GM23338 (cell line): ENCODE measurements around the gene TTC31. TPM values are rescaled to one million over a fixed set of nuclear protein-coding genes. Genes with fewer than 3 reads are reported as not detected.

Experiments used
- ATAC-seq: fragments of 200-7000 bp; cut with Tn5 transposase; 3 replicates; pipeline ENCODE4 v1.9.1; 2020
- DNase-seq: peaks from one replicate; pipeline ENCODE4 v3.0.0-alpha.2; 2015; ENCODE audit warnings: low spot score
- H2AFZ ChIP-seq: fragments of 200-600 bp; sonication (generic); 2 replicates; pipeline ENCODE4 v1.8.0; 2016; ENCODE audit warnings: antibody characterized with exemption, mild to moderate bottlenecking, moderate library complexity
- H3F3A ChIP-seq: fragments of 200-600 bp; sonication (generic); replicated peaks from 2 replicates; pipeline ENCODE4 v1.8.0; 2017; ENCODE audit warnings: antibody characterized with exemption, mixed run types, low read depth
- H3K27ac ChIP-seq: fragments of 200-600 bp; sonication (generic); 2 replicates; pipeline ENCODE4 v1.6.1; 2016; ENCODE audit warnings: low read depth
- H3K27me3 ChIP-seq: fragments of 200-600 bp; sonication (generic); 2 replicates; pipeline ENCODE4 v1.8.0; 2016; ENCODE audit warnings: mild to moderate bottlenecking, mixed run types, moderate library complexity; ENCODE audit not compliant: insufficient read depth
- H3K36me3 ChIP-seq: fragments of 200-600 bp; sonication (generic); 2 replicates; pipeline ENCODE4 v1.8.0; 2016; ENCODE audit warnings: mild to moderate bottlenecking; ENCODE audit not compliant: insufficient read depth
- H3K4me1 ChIP-seq: fragments of 200-600 bp; sonication (generic); 2 replicates; pipeline ENCODE4 v1.8.0; 2016; ENCODE audit warnings: mild to moderate bottlenecking, moderate library complexity; ENCODE audit not compliant: insufficient read depth
- H3K4me2 ChIP-seq: fragments of 200-600 bp; sonication (generic); 2 replicates; pipeline ENCODE4 v1.7.1; 2017; ENCODE audit warnings: mixed run types
- H3K4me3 ChIP-seq: fragments of 200-600 bp; sonication (generic); 2 replicates; pipeline ENCODE4 v1.6.1; 2016; ENCODE audit warnings: mixed run types
- H3K79me2 ChIP-seq: fragments of 200-600 bp; sonication (generic); replicated peaks from 2 replicates; pipeline ENCODE4 v1.8.0; 2017; ENCODE audit warnings: mild to moderate bottlenecking; ENCODE audit not compliant: insufficient read depth
- H3K9me2 ChIP-seq: fragments of 200-600 bp; sonication (generic); 2 replicates; pipeline ENCODE4 v1.8.0; 2017; ENCODE audit not compliant: insufficient read depth
- H4K20me1 ChIP-seq: fragments of 200-600 bp; sonication (generic); replicated peaks from 2 replicates; pipeline ENCODE4 v1.8.0; 2017; ENCODE audit warnings: mild to moderate bottlenecking; ENCODE audit not compliant: insufficient read depth
- H3K27ac Mint-ChIP-seq: 2 replicates; pipeline ENCODE4 v1.8.0; 2020; ENCODE audit warnings: inconsistent platforms, mild to moderate bottlenecking, moderate library complexity, mixed read lengths
- H3K27me3 Mint-ChIP-seq: 3 replicates; pipeline ENCODE4 v1.8.0; 2022; ENCODE audit warnings: low read depth, mild to moderate bottlenecking, moderate library complexity, mixed read lengths, inconsistent platforms; ENCODE audit not compliant: insufficient read depth, poor library complexity
- H3K36me3 Mint-ChIP-seq: 3 replicates; pipeline ENCODE4 v1.8.0; 2021; ENCODE audit warnings: low read depth, mild to moderate bottlenecking, inconsistent platforms, moderate library complexity, mixed read lengths
- H3K4me1 Mint-ChIP-seq: 3 replicates; pipeline ENCODE4 v1.8.0; 2020; ENCODE audit warnings: mild to moderate bottlenecking, inconsistent platforms, mixed read lengths
- H3K4me3 Mint-ChIP-seq: 3 replicates; pipeline ENCODE4 v1.8.0; 2021; ENCODE audit warnings: moderate library complexity, mild to moderate bottlenecking, inconsistent platforms, mixed read lengths
- H3K9me3 Mint-ChIP-seq: 3 replicates; pipeline ENCODE4 v1.8.0; 2020; ENCODE audit warnings: moderate library complexity, mild to moderate bottlenecking, inconsistent platforms, mixed read lengths
- CREB1 ChIP-seq: fragments of 250-450 bp; sonication (Bioruptor Pico); IDR thresholded peaks from 2 replicates; pipeline ENCODE4 v1.5.0; 2020; ENCODE audit warnings: low read depth, mild to moderate bottlenecking, moderate library complexity
- CTCF ChIP-seq, 2 experiments: fragments of 200-600 bp in 1 of 2; sonication (generic) in 1 of 2; conservative IDR thresholded peaks; 2 replicates each; pipeline versions ENCODE4 v1.5.1 to v1.6.1; 2016 to 2017; ENCODE audit warnings: antibody characterized with exemption in 2 of 2, low read depth in 2 of 2, mild to moderate bottlenecking in 2 of 2, moderate library complexity in 1 of 2
- ETS1 ChIP-seq: IDR thresholded peaks from 2 replicates; pipeline ENCODE4 v1.6.1; 2016; ENCODE audit warnings: antibody characterized with exemption
- EZH2 ChIP-seq: fragments of 200-600 bp; sonication (generic); IDR thresholded peaks from one replicate; pipeline ENCODE4 v1.8.0; 2017; ENCODE audit warnings: antibody characterized with exemption, mild to moderate bottlenecking, low read depth; ENCODE audit not compliant: unreplicated experiment
- EZH2phosphoT487 ChIP-seq: fragments of 200-600 bp; sonication (generic); IDR thresholded peaks from one replicate; pipeline ENCODE4 v1.8.1; 2018; ENCODE audit warnings: antibody characterized with exemption; ENCODE audit not compliant: unreplicated experiment
- JUNB ChIP-seq: IDR thresholded peaks from one replicate; pipeline ENCODE4 v1.6.1; 2016; ENCODE audit warnings: antibody characterized with exemption; ENCODE audit not compliant: unreplicated experiment
- NANOG ChIP-seq: IDR thresholded peaks from 2 replicates; pipeline ENCODE4 v1.6.1; 2016; ENCODE audit warnings: antibody characterized with exemption, borderline replicate concordance
- POLR2AphosphoS5 ChIP-seq: IDR thresholded peaks from 2 replicates; pipeline ENCODE4 v1.6.1; 2016; ENCODE audit warnings: antibody characterized with exemption, low read depth
- REST ChIP-seq: IDR thresholded peaks from one replicate; pipeline ENCODE4 v1.6.1; 2018; ENCODE audit warnings: antibody characterized with exemption; ENCODE audit not compliant: unreplicated experiment
- STAT1 ChIP-seq: IDR thresholded peaks from one replicate; pipeline ENCODE4 v1.6.1; 2016; ENCODE audit warnings: antibody characterized with exemption; ENCODE audit not compliant: unreplicated experiment
- ZNF114 ChIP-seq: fragments of 250-450 bp; sonication (Bioruptor Pico); IDR thresholded peaks from 2 replicates; pipeline ENCODE4 v1.5.0; 2020; ENCODE audit warnings: mild to moderate bottlenecking, moderate library complexity
- ZNF331 ChIP-seq: fragments of 250-450 bp; sonication (Bioruptor Pico); IDR thresholded peaks from 2 replicates; pipeline ENCODE4 v1.5.0; 2020; ENCODE audit warnings: low read depth, mild to moderate bottlenecking, moderate library complexity
- ZNF462 ChIP-seq: fragments of 250-450 bp; sonication (Bioruptor Pico); IDR thresholded peaks from 2 replicates; pipeline ENCODE4 v1.5.0; 2020; ENCODE audit warnings: mild to moderate bottlenecking, moderate library complexity
- polyA plus RNA-seq: library from polyadenylated mRNA; unstranded; fragments of >200 nt; fragmentation: Nextera tagmentation; extraction: Ambion mirVana; gene quantifications from 2 replicates; pipeline ENCODE4 v1.2.1, GENCODE V29; 2016
- total RNA-seq: library from RNA; depleted of rRNA; stranded (reverse); fragments of >200 nt; shearing (Covaris generic); gene quantifications from 2 replicates; pipeline ENCODE4 v1.2.3, GENCODE V29; 2014

The TTC31 gene
- total and polyA plus RNA-seq, 2 experiments from 2014 or later = 15.8 to 29.2 TPM

- no peak overlapping the region for H2AFZ ChIP-seq
- TF ChIP-seq ETS1 (no peak), CTCF (conservative IDR thresholded peaks at IDR 0.05; ENCODE audit: low read depth in 2 of 2) (no peak; a peak in 1 of 4 replicates), EZH2phosphoT487 (no peak), ZNF462 (no peak), CREB1 (no peak), EZH2 (no peak), JUNB (no peak), REST (no peak), ZNF114 (CRISPR knock-in tag) (no peak), POLR2AphosphoS5 (no peak), ZNF331 (CRISPR knock-in tag) (no peak), NANOG (no peak), STAT1 (no peak)
- peaks cover 14% of the 10 kb centered on the region for H3K4me1 Mint-ChIP-seq
- H3F3A ChIP-seq = 0 out of 2 replicates have a peak, but pooled peaks cover 6% of the 10 kb centered on the region
- H3K4me3 Mint-ChIP-seq = no peak overlapping the region; the same call in 2 of the 3 replicates
- no peak overlapping the region for H3K27ac ChIP-seq
- peaks cover 7% of the 10 kb centered on the region; the same call in 1 of the 2 replicates for H3K4me1 ChIP-seq
- peaks cover 42% of the 10 kb centered on the region for H3K36me3 Mint-ChIP-seq
- no peak overlapping the region for H3K4me3 ChIP-seq
- H3K9me2 ChIP-seq = no peaks in the 10 kb centered on the region
- H3K4me2 ChIP-seq = no peak overlapping the region
- no peak for DNase-seq
- peaks cover 9% of the 10 kb centered on the region for H3K27me3 Mint-ChIP-seq
- no peak overlapping the region for H3K27ac Mint-ChIP-seq
- H3K27me3 ChIP-seq = no peaks in the 10 kb centered on the region
- peaks cover 18% of the 10 kb centered on the region for H3K79me2 ChIP-seq
- peaks cover 5% of the 10 kb centered on the region; the same call in 1 of the 2 replicates for H4K20me1 ChIP-seq
- H3K36me3 ChIP-seq = peaks cover 2% of the 10 kb centered on the region; the same call in 1 of the 2 replicates
- ATAC-seq = no peak
- no peaks in the 10 kb centered on the region; the same call in 2 of the 3 replicates for H3K9me3 Mint-ChIP-seq
These were observed 49.3 kb downstream of the TTC31 start for GRCh38 chr2:74532222-74532621.
